HG02763 (cell line): Measurements from ENCODE around the gene AGAP1.

Experiments
- ATAC-seq: cut with Tn5 transposase; IDR thresholded peaks from one replicate; pipeline ENCODE4 v1.9.1; 2021; ENCODE audit warnings: mild to moderate bottlenecking, moderate library complexity; ENCODE audit not compliant: unreplicated experiment

AGAP1 gene

GRCh38 chr2:235493775-235494715 lies at the start of gene AGAP1:
AGAP1 (plus strand) TSS chr2:235494043.
- no peak for ATAC-seq

GRCh38 chr2:235444101-235444597 lies 49.7 kb upstream of the AGAP1 start:
- ATAC-seq, result no peak

- no peak for ATAC-seq
Observed at GRCh38 chr2:235445116-235445515, 48.7 kb upstream of the AGAP1 start.

- ATAC-seq, result no peak
Observed at GRCh38 chr2:235446082-235446481, 47.8 kb upstream of the AGAP1 start.

- no peak for ATAC-seq
Observed at GRCh38 chr2:235447210-235447609, 46.6 kb upstream of the AGAP1 start.

- ATAC-seq, result no peak
Observed at GRCh38 chr2:235449568-235449967, 44.3 kb upstream of the AGAP1 start.

GRCh38 chr2:235453605-235454151 lies 40.2 kb upstream of the AGAP1 start:
- no peak for ATAC-seq

GRCh38 chr2:235458839-235459273 lies 35.0 kb upstream of the AGAP1 start:
- no peak for ATAC-seq

GRCh38 chr2:235460548-235461047 lies 33.2 kb upstream of the AGAP1 start:
- no peak for ATAC-seq

GRCh38 chr2:235461763-235462414 lies 32.0 kb upstream of the AGAP1 start:
- no peak for ATAC-seq

- no peak for ATAC-seq
Observed at GRCh38 chr2:235462415-235462790, 31.4 kb upstream of the AGAP1 start.

GRCh38 chr2:235463893-235464292 lies 29.9 kb upstream of the AGAP1 start:
- no peak for ATAC-seq

GRCh38 chr2:235467588-235467987 lies 26.3 kb upstream of the AGAP1 start:
- ATAC-seq, result no peak

- ATAC-seq, result no peak
Observed at GRCh38 chr2:235468978-235469655, 24.7 kb upstream of the AGAP1 start.

- no peak for ATAC-seq
Observed at GRCh38 chr2:235471186-235471747, 22.6 kb upstream of the AGAP1 start.

GRCh38 chr2:235472443-235472842 lies 21.4 kb upstream of the AGAP1 start:
- no peak for ATAC-seq

GRCh38 chr2:235478609-235479008 lies 15.2 kb upstream of the AGAP1 start:
- no peak for ATAC-seq

- ATAC-seq, result no peak
Observed at GRCh38 chr2:235479604-235480003, 14.2 kb upstream of the AGAP1 start.

- ATAC-seq, result no peak
Observed at GRCh38 chr2:235480614-235481013, 13.2 kb upstream of the AGAP1 start.

GRCh38 chr2:235483313-235483712 lies 10.5 kb upstream of the AGAP1 start:
- ATAC-seq, result no peak

- no peak for ATAC-seq
Observed at GRCh38 chr2:235485362-235485761, 8.5 kb upstream of the AGAP1 start.
